SIG-M5 treated with dmso at 0.1 percent for 504 hours (cell line): ENCODE measurements around the gene PLXNA2.

Experiments used
- DNase-seq: peaks from one replicate; lab custom pipeline; 2025; ENCODE audit not compliant: unreplicated experiment; lab: John Stamatoyannopoulos, UW

The PLXNA2 gene

GRCh38 chr1:208163539-208163938, 80.6 kb downstream of the PLXNA2 start:
- DNase-seq = no peak

GRCh38 chr1:208162903-208163302, 81.3 kb downstream of the PLXNA2 start:
- no peak for DNase-seq

GRCh38 chr1:208161656-208162375, 82.4 kb downstream of the PLXNA2 start:
- no peak for DNase-seq

GRCh38 chr1:208161005-208161404, 83.2 kb downstream of the PLXNA2 start:
- DNase-seq = no peak

GRCh38 chr1:208160259-208160819, 83.8 kb downstream of the PLXNA2 start:
- DNase-seq = no peak

- DNase-seq = no peak
These were observed 84.5 kb downstream of the PLXNA2 start for GRCh38 chr1:208159555-208160258.

GRCh38 chr1:208158640-208159554, 85.3 kb downstream of the PLXNA2 start:
- DNase-seq = peak; percentile 11

- no peak for DNase-seq
These were observed 86.4 kb downstream of the PLXNA2 start for GRCh38 chr1:208157769-208158168.

GRCh38 chr1:208156741-208157140, 87.4 kb downstream of the PLXNA2 start:
- no peak for DNase-seq

- no peak for DNase-seq
These were observed 87.9 kb downstream of the PLXNA2 start for GRCh38 chr1:208156310-208156709.

GRCh38 chr1:208154679-208155642, 89.2 kb downstream of the PLXNA2 start:
- no peak for DNase-seq

- DNase-seq = no peak
These were observed 90.1 kb downstream of the PLXNA2 start for GRCh38 chr1:208154040-208154439.

GRCh38 chr1:208153386-208153785, 90.8 kb downstream of the PLXNA2 start:
- no peak for DNase-seq

GRCh38 chr1:208151728-208152598, 92.2 kb downstream of the PLXNA2 start:
- no peak for DNase-seq

- no peak for DNase-seq
These were observed 93.2 kb downstream of the PLXNA2 start for GRCh38 chr1:208150833-208151458.

GRCh38 chr1:208149776-208150514, 94.2 kb downstream of the PLXNA2 start:
- no peak for DNase-seq

GRCh38 chr1:208149213-208149612, 95.0 kb downstream of the PLXNA2 start:
- DNase-seq = no peak

GRCh38 chr1:208148380-208148779, 95.8 kb downstream of the PLXNA2 start:
- no peak for DNase-seq
